ENCODE data around the gene COQ8A. TPM values are rescaled to one million over a fixed set of nuclear protein-coding genes. Genes with fewer than 3 reads are reported as not detected.
"Not testable (repeated sequence)": the region's sequence is repeated elsewhere in the genome, so short reads cannot be mapped to it uniquely, and the experiment has no call there.

Gene COQ8A
- total and polyA plus RNA-seq, 12 donors: 30.1 to 990 (median 405) TPM

DNA sequence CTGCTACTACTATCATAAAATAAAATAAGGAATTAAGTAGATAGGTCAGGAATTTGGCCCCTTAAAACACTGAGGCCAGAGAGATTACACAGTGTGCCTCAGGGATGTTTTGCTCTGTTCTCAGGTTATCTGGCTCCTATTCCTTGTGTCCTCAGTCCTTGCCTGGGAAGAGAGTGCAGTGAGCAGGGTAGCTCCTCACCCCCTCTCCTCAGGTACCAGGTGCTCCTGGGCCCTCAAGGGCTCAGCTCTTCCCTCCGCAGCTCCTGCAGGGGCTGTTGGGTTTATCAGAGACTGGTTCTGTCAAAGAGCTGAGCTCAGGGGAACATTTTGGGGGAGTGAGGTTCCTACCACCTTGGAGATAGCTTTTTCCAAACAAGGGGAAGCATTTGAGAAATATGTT, 20.1 kb upstream of the COQ8A start:
- TF ChIP-seq POLR2A (IDR thresholded peaks at IDR 0.05): no peak
- TF ChIP-seq, protein P1, sequence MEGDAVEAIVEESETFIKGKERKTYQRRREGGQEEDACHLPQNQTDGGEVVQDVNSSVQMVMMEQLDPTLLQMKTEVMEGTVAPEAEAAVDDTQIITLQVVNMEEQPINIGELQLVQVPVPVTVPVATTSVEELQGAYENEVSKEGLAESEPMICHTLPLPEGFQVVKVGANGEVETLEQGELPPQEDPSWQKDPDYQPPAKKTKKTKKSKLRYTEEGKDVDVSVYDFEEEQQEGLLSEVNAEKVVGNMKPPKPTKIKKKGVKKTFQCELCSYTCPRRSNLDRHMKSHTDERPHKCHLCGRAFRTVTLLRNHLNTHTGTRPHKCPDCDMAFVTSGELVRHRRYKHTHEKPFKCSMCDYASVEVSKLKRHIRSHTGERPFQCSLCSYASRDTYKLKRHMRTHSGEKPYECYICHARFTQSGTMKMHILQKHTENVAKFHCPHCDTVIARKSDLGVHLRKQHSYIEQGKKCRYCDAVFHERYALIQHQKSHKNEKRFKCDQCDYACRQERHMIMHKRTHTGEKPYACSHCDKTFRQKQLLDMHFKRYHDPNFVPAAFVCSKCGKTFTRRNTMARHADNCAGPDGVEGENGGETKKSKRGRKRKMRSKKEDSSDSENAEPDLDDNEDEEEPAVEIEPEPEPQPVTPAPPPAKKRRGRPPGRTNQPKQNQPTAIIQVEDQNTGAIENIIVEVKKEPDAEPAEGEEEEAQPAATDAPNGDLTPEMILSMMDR (IDR thresholded peaks at IDR 0.05): no peak
- H3K27me3 ChIP-seq: no peaks in the 10 kb centered on the region
- H3K9me3 ChIP-seq (replicated peaks in 1 of 3): no peaks in the 10 kb centered on the region
- peaks cover 26 to 39% of the 10 kb centered on the region in 2 donors for H3K4me1 ChIP-seq (replicated peaks in 1 of 2)
- intact Hi-C loops (cut with DNase I): loop anchor here in 1 of 2 donors (10.0 kb wide), 1 partner anchor 515 kb away; no protein-coding TSS in a partner anchor
- no peak overlapping the region for H3K4me3 ChIP-seq
- no peaks in the 10 kb centered on the region for H3K36me3 ChIP-seq (replicated peaks in 1 of 2)
- peak overlapping the region; percentile 61 to 87 (median 78) for H3K27ac ChIP-seq
- DNase-seq: no peak
- WGBS, 4 donors: 83 to 94% (median 91%) methylated on average over 1 of the region's 1 CpG; no CpG with 5 or more reads in 1 of the 4 donors

DNA sequence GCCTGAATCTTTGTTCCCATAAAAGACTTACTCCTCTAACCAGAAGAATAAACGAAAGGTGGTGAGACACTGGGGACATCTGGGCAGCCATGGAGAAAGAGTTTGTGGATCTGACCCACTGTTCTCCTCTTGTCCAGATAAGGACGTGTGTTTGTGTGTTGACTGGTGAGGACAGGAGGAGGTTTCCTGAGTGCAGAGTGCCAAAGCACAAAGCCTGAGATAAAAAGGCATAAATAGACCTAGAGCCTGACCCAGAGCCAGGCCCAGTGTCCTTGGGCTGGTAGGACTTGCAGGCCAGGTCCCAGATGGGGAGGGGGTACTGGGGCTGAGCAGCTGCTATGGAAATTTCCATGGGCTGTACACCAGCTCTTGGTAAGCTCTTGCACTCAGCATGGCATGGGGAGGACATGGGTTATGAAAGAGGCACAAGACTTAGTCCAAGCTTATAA, 19.6 kb upstream of the COQ8A start:
- peak; percentile 83 to 97 (median 95) for DNase-seq
- no peak overlapping the region for H3K4me3 ChIP-seq
- peak overlapping the region; percentile 61 to 87 (median 78) for H3K27ac ChIP-seq
- no peaks in the 10 kb centered on the region for H3K9me3 ChIP-seq (replicated peaks in 1 of 3)
- 35 to 48% (median 41%) methylated on average over 2 of the region's 2 CpGs for WGBS, 4 donors
- no peaks in the 10 kb centered on the region for H3K36me3 ChIP-seq (replicated peaks in 1 of 2)
- peak in 1 of 2 donors; percentile 72 for TF ChIP-seq POLR2A (IDR thresholded peaks at IDR 0.05)
- TF ChIP-seq, protein P1 (IDR thresholded peaks at IDR 0.05): no peak
- intact Hi-C loops (cut with DNase I): no loop called here
- peaks cover 26 to 39% of the 10 kb centered on the region in 2 donors for H3K4me1 ChIP-seq (replicated peaks in 1 of 2)
- no peaks in the 10 kb centered on the region for H3K27me3 ChIP-seq

DNA sequence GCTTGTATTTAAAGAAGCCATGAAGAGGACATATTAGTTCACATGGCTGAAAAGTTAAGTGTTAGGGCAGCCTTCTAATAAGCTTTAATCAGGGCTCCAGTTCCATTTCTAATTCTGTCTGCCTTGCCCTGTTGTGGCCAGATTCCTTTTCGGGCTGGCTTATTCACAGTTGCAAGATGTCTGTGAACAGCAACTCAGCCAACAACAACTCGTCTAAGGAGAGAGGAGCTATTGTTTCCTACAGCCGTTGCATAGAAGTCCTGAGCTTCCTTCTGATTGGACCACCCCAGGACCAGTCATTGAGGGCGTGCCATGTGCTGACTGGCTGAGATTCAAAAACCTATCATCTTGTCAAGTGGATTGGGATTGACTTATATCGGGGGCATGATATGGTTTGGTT, 18.6 kb upstream of the COQ8A start:
- WGBS, 4 donors: 88 to 93% (median 90%) methylated on average over 5 of the region's 5 CpGs
- no peak for TF ChIP-seq POLR2A (IDR thresholded peaks at IDR 0.05)
- TF ChIP-seq, protein P1 (IDR thresholded peaks at IDR 0.05): no peak
- intact Hi-C loops (cut with DNase I): no loop called here
- Histone ChIP-seq H3K27me3 (no peaks in the 10 kb centered on the region), H3K9me3 (replicated peaks in 1 of 3) (no peaks in the 10 kb centered on the region), H3K4me1 (replicated peaks in 1 of 2) (peaks cover 26 to 39% of the 10 kb centered on the region in 2 donors), H3K36me3 (replicated peaks in 1 of 2) (no peaks in the 10 kb centered on the region), H3K27ac (peak overlapping the region; percentile 14 to 87 (median 61)), H3K4me3 (no peak overlapping the region)
- DNase-seq: no peak

DNA sequence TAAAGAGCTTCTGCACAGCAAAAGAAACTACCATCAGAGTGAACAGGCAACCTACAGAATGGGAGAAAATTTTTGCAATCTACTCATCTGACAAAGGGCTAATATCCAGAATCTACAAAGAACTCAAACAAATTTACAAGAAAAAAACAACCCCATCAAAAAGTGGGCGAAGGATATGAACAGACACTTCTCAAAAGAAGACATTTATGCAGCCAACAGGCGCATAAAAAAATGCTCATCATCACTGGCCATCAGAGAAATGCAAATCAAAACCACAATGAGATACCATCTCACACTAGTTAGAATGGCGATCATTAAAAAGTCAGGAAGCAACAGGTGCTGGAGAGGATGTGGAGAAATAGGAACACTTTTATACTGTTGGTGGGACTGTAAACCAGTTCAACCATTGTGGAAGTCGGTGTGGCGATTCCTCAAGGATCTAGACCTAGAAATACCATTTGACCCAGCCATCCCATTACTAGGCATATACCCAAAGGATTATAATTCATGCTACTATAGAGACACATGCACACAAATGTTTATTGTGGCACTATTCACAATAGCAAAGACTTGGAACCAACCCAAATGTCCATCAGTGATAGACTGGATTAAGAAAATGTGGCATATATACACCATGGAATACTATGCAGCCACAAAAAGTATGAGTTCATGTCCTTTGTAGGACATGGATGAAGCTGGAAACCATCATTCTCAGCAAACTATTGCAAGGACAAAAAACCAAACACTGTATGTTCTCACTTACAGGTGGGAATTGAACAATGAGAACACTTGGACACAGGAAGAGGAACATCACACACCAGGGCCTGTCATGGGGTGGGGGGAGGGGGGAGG, 10.6 kb upstream of the COQ8A start:
- H3K27ac ChIP-seq; DNase-seq; intact Hi-C loops (cut with DNase I); H3K36me3 ChIP-seq (replicated peaks in 1 of 2); H3K27me3 ChIP-seq; H3K4me1 ChIP-seq (replicated peaks in 1 of 2); H3K4me3 ChIP-seq; H3K9me3 ChIP-seq (replicated peaks in 1 of 3): not testable (repeated sequence)
- 93 to 96% (median 95%) methylated on average over 5 of the region's 5 CpGs for WGBS, 4 donors

All from adrenal gland (tissue), 12 donors.